GM18907 (cell line): Measurements from ENCODE around the gene CGA.

Experiments
- ATAC-seq: cut with Tn5 transposase; IDR thresholded peaks from one replicate; pipeline ENCODE4 v1.9.1; 2021; ENCODE audit warnings: mild to moderate bottlenecking, moderate library complexity; ENCODE audit not compliant: unreplicated experiment

The CGA gene

DNA sequence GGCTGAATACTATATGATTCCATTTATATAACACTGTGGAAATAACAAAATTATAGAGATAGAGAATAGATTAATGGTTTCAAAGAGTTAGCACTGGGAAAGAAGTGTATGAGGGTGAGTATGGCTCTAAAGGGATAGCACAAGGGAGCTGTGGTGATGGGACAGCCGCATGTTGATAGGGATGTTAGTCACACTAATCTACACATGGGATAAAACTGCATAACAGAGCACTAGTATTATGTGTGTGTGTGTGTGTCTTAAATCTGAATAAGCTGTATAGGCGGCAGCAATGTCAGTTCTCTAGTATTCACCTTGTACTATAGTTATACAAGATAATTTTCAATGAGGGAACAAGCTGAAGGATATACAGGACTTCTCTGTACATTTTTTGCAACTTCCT, 5.8 kb downstream of the CGA start:
- no peak for ATAC-seq

DNA sequence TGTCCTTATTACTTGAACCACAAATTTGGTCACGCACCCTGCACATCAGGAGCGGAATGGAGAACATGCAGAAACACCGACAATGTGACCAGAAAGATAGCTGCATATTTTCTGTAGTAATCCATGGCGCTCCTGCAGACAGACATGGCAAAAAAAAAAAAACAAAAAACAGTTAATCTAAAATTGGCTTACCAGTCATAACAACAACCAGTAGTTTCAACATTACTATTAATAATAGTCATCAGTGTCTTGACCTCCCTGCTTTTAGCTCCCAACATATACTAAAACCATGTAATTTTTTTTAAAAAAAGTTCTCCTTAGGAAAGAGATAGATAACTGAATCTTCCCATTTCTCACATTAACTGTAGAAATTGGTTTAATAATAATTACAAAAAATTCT, 6.8 kb downstream of the CGA start:
- no peak for ATAC-seq

DNA sequence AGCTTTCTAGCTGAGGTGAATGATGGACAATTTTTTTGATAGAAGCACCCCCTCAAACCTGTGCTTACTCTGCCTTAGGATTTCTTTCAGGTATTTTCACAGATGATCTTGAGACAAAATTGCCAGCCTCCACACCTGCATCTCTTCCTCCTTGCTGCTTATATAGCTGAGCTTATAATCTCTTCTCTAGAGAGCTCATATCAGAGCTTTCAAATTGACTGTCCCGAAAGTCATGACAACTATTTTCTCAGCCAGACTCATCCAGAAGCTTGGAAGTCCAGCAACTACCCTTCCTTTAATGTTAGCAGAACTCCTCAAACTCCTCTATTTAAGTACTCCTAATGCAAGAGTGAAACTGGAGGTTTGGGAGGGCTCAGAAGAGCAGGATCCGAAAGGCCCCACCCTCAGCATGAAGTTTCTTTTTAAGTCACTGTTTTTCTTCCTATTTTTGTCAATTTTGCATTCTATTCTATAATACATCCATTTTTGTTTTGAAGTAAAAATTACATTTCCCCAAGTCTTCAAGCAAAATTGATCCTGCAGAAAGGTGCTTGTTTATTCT, 12.7 kb downstream of the CGA start:
- no peak for ATAC-seq

DNA sequence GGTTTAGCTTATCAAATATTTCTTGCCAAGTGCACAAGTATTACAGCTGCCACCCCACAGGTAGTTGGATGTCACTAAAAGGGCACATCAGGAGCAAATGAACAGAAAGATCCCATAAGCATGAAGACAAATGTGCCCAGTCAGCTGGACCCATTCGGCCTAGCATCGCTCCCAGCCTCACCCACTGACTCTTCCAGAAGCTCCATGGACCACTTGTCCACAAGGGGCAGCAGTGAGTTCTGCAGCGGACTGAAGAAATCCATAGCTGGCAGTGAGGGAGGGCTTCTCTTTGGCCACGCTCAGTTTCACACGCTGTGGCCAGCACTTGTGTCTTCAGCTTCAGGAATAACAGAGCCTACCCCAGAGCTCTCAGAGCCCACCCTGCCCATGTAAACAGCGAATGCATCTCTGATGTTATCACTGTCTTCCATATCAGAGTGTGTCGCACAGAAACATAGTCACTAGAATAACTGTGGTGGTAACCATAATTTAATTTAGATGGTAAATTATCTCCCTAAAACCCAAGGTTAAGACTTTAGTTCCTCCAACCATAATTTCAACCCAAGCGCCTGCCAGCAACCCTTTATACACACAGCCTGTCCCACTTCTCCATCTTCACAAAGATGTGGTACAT, 15.8 kb downstream of the CGA start:
- ATAC-seq: peak; percentile 63

DNA sequence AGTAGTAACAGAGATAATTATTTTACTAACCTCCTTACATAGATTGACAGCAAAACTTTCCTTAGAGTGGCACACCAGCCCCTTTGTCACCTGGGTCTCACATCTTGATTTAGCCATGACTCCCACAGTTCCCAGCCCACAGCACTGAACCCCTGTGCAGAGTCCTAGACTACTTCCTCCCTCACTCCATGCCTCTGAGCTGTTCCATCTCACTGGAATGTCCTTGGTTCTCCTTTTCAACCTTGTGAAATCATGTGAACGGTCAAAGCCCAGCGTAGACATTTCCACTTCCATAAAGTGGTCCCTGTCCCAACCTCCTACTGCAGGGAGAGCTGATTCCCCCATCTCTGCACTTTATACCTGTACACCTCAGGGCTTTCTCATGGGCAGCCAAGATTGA, 19.7 kb downstream of the CGA start:
- no peak for ATAC-seq

DNA sequence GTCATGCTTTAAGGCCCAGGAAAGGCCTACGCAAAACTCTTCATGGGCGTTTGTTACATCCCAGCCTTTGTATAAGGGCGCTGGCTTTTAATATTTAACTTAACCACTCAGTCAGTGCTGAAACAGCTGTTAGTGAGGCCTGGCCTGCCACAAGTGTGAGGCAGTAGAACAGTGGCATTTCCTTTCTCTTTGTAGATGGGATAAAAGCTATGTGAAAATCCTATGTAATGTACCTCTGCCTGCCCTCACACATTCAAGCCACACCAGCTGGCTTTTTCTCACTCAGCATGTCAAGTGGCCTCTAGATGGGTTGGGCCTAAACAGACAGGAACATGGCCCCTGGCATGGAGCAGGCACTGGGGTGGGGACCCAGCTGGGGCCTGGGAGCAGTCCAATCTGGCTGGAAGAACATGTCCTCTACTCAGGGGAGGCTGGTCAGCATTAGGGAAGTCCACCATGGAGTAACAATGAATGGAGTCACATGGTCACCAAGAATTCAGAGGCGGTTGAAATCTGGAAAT, 20.7 kb downstream of the CGA start:
- peak; percentile 83 for ATAC-seq

DNA sequence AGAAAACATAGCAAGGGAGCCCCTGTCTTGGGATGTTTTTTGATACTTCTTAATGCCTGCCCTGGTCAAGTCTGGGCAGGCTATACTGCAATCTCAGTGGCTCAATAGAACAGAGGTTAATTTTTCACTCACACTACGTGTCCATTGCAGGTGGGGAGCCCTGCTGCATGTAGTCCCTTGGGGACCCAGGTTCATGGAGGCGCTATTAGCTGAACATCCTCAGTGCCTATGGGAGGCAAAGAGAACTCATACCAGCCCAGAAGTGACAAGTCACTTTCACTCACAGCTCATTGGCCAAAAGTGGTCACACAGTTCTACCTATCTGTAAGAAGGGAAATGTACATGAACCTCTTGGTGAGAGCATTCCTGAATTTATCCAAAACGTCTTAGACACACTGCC, 23.2 kb downstream of the CGA start:
- ATAC-seq: peak; percentile 60

DNA sequence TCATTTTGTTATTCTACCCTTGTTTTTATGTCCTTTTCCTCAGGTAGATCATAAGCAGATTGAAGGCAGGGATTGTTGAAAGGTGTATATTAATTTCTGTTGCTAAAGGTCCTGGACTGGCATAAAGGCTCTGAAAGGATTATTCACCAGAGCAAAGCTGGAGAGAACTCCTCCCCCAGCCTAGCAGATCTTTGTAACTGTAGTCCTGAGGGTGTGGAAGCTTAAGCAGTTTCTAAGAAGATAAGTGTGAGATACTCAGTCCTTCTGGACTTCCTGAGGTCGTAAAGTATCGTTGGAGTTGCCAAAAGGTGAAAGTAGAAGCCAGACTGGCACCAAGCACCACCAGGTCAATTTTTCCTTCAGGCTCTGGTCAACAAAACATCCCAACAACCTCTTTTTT, 24.2 kb downstream of the CGA start:
- ATAC-seq: no peak

DNA sequence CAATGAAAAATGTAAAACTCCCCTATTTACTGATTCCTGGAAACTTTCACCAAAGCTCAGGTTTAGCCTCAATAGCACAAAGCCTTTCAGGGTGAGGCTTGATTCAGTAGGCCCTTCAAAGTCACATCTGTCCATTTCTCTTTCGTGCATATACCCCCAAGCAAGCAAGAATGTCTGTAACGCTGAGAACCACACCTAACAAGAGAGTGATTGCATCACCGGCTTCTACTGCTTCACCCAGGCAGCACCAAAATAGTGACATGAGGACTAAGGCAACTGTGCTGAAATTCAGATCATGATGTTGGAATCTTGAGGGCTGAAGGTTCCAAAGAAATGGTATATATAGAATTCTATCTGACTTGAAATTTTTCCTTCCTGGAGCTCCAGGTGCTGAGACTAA, 26.1 kb downstream of the CGA start:
- ATAC-seq: no peak

DNA sequence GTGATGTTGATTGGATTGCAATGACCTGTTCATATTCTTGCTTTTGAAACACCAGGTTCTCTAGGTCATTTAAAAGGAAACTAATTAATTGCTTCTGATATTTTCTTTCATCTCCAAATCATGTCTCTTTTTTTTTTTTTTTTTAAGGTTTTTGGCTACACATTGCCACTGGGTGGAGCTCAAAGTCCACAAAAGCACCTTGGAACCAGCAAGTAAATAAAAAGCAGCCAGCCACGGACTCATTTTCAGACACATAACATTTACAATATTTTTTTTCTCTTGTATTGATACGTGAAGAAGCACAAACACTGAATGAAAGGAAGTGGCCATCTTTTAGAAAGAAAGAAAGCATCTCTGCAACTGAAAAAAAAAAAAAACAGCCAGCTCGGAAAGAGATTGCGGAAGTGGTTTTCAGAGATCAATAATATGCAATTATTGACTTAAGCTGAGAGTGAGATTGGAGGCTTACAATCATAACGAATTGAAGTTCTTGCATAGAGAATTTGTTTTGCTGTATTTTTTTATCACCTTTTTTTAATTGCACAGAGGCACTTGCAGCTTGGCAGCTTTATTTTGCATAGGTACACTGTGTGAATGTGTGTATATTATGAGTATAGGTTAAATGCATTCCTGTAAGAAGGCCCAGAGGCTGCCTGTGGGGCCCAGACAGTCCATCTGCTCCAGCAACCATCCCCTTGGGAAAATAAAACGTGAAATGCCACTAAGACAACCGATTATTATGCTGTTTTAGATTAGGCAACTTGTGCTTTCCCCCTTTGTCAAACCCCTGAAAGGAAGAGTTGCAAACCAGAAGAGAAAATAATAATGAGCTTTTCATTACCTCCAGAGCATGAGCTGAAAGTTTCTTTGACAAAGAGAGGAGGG, 28.2 kb downstream of the CGA start:
- ATAC-seq: no peak

DNA sequence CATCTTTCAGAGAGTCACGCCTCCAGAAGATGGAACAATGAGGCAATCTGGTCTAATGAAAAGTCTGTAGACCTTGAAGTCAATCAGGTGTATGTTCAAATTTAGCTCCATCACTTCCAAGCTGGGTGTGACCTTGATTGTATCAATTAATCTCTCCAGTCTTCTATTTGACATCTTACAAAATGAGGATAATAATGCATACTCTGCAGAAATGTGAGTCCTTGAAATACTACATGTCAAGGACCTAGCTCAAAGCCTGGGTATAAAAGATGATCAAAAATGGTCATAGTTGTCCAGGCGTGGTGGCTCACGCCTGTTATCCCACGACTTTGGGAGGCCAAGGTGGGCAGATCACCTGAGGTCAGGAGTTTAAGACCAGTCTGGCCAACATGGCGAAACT, 29.8 kb downstream of the CGA start:
- ATAC-seq: no peak

DNA sequence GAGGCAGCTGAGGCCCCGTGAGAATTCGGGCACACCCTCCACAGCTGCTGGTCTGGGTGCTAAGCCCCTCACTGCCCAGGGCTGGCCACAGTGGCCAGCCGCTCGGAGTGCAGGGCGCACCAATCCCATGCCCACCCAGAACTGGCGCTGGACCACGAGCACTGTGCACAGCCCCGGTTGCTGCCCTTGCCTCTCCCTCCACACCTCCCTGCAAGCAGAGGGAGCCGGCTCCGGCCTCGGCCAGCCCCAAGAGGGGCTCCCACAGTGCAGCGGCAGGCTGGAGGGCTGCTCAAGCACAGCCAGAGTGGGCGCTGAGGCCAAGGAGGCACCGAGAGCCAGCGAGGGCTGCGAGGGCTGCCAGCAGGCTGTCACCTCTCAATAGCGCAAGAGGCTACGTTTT, 35.0 kb downstream of the CGA start:
- no peak for ATAC-seq

DNA sequence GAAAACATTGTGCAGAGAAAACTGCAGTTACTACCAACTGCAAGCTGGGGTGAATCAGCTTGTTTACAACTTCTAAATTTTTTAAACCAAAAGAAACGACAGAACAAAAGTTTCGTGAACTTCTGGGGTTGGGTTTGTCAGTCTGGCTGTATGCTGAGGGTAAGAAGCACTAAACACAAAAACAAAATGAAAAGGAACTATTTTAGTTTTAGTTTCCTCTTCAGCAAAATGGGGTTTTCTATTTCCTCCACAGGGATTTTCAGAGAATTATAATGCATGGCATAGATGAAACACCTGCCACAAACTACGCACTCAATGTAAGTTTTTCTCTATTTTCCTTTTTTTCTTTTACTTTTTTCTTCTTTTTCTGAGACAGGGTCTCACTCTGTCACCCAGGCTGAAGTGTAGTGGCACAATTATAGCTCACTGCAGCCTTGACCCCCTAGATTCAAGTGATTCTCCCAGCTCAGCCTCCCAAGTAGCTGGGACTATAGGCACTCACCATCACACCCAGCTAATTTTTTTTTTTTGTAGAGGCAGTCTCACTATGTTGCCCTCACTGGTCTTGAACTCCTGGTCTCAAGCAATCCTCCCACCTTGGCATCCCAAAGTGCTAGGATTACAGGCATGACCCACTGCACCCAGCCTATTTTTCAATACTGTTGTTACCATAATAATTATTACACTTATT, 40.6 kb downstream of the CGA start:
- no peak for ATAC-seq

DNA sequence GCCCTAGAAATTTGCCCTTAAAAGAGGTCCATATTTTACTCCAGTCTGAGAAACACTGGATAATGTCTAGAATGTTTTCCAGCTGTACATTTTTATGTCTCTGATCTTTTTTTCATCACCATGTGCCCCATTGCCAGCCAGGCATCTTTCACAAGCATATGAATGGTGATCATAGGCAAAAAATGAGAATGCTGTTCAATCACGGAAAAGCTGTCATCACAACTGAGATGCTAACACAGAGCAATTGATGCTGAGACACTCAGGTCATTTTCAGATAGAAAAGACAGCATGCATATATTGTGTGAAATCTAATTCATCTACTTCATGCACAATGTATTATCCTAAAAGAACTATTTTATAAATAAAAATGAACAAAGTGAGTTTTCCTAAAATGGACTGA, 41.6 kb downstream of the CGA start:
- no peak for ATAC-seq

DNA sequence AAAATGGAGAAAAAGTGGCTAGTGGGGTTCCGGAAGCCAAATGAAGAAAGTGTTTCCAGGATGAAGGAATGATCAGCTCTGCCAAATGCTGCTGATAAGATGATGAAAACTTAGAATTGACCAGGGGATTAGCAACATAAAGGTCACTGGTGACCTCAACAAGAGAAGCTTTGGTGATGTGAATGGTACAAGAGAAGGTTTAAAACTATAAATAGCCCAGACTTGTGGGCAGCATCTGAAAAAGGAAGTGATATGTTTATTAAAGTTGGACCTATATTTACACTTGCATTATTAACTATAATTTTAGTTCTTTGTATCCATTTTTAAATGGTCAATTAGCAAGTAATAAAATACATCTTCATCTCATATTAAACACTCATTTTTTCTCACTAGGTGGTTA, 45.1 kb downstream of the CGA start:
- no peak for ATAC-seq

DNA sequence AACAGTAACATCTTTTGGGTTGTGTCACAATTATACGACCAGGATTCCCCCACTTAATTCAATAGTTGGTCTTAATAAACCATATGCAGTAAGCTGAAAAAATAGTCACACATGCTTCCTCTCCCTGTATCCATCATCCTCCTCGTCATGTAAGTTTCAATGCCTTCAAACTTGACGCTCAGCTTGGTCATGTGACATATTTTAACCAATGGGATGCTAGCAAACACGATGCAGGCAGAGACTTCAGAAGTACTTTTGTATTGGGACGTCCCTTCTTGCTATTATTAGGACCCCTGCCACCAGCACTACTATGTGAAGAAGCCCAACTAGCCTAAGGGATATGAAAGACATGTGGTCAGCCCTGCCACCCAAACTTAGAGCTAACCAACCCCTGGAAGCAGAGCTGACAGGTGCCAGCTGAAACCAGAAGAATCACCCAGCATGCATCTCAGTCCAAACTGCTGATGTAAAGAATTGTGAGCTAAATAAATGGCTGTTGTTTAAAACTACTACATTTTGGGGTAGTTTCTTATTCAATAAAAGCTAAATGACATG, 49.3 kb downstream of the CGA start:
- no peak for ATAC-seq

DNA sequence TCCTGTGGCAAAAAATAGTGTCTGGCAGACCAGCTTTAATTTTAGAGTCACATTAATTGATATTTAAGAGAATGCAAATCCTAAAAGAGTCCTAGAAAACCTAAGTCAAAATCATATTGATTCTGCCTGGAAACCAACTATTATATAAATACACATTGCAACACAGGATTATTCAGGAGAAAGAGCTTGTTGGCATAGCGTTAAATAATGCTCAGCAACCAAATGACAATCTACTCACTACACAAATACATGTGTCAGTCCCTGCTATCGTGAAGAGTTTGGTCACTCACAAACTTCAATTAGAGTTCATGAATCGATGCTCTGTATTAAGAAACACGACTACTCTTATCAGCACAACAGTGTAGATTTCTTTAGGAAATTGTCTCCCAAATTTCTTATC, 54.2 kb downstream of the CGA start:
- no peak for ATAC-seq
